A549 (cell line): ENCODE data around the gene FBXL20. TPM values are rescaled to one million over a fixed set of nuclear protein-coding genes. Genes with fewer than 3 reads are reported as not detected.
"Not testable (repeated sequence)": the region's sequence is repeated elsewhere in the genome, so short reads cannot be mapped to it uniquely, and the experiment has no call there.

Experiments used
- ATAC-seq, 2 experiments: fragments of 200-7000 bp in 1 of 2; fragments of >200 bp in 1 of 2; cut with Nextera tagmentation in 1 of 2; cut with Tn5 transposase in 1 of 2; 3 replicates each; pipeline versions ENCODE4 v1.8.0 to v1.9.1; 2018 to 2020; ENCODE audit warnings: mild to moderate bottlenecking in 1 of 2, moderate library complexity in 1 of 2
- CTCF ChIA-PET: fragments of 300-600 bp; sonication (Branson Sonifier 250); formaldehyde crosslinking; extraction: SDS; loops from one replicate; lab custom pipeline; 2021; ENCODE audit warnings: antibody characterized with exemption, inconsistent platforms; lab: Yijun Ruan, JAX
- POLR2A ChIA-PET: fragments of 350-600 bp; formaldehyde crosslinking; extraction: SDS; loops from one replicate; lab custom pipeline; 2021; ENCODE audit warnings: antibody characterized with exemption, inconsistent platforms; lab: Yijun Ruan, JAX
- DNase-seq, 2 experiments: peaks; one replicate each; pipeline versions ENCODE4 v3.0.0 to v3.0.0-alpha.2; 2011 to 2016; ENCODE audit warnings: low read depth in 1 of 2, low spot score in 1 of 2
- FAIRE-seq: peaks from 2 replicates; lab custom pipeline; 2011; peaks lifted over from hg19 to GRCh38; lab: Jason Lieb, UNC
- H3K27ac ChIP-seq, 2 experiments: fragments of >200 bp; sonication (Bioruptor Twin); formaldehyde crosslinking; 3 replicates each; pipeline ENCODE4 v1.5.1; 2016 to 2017
- H3K4me1 ChIP-seq: fragments of >200 bp; sonication (Bioruptor Twin); formaldehyde crosslinking; 3 replicates; pipeline ENCODE4 v1.6.1; 2016
- H3K4me2 ChIP-seq: fragments of >200 bp; sonication (Bioruptor Twin); formaldehyde crosslinking; 3 replicates; pipeline ENCODE4 v1.6.1; 2016
- H3K4me3 ChIP-seq: fragments of >200 bp; sonication (Bioruptor Twin); formaldehyde crosslinking; 3 replicates; pipeline ENCODE4 v1.5.1; 2016
- H3K9me3 ChIP-seq: fragments of >200 bp; sonication (Bioruptor Twin); formaldehyde crosslinking; 3 replicates; pipeline ENCODE4 v1.6.1; 2016
- CHD4 ChIP-seq: fragments of 200-600 bp; sonication (generic); IDR thresholded peaks from 2 replicates; pipeline ENCODE4 v1.6.1; 2016; ENCODE audit warnings: antibody characterized with exemption, mild to moderate bottlenecking, borderline replicate concordance
- EHMT2 ChIP-seq: fragments of 200-600 bp; sonication (generic); IDR thresholded peaks from 2 replicates; pipeline ENCODE4 v1.6.1; 2016; ENCODE audit warnings: antibody characterized with exemption, low read depth, mild to moderate bottlenecking, moderate library complexity
- HDAC2 ChIP-seq: fragments of 200-600 bp; sonication (generic); IDR thresholded peaks from 2 replicates; pipeline ENCODE4 v1.6.1; 2016
- HEYL ChIP-seq: fragments of 250-450 bp; sonication (Bioruptor Pico); IDR thresholded peaks from 2 replicates; pipeline ENCODE4 v1.8.0; 2021; ENCODE audit warnings: mild to moderate bottlenecking, moderate library complexity
- HOXA7 ChIP-seq: fragments of 250-450 bp; sonication (Bioruptor Pico); IDR thresholded peaks from 2 replicates; pipeline ENCODE4 v1.5.0; 2020; ENCODE audit warnings: mild to moderate bottlenecking, moderate library complexity
- HOXB13 ChIP-seq: fragments of 250-450 bp; sonication (Bioruptor Pico); IDR thresholded peaks from 2 replicates; pipeline ENCODE4 v1.5.0; 2020; ENCODE audit warnings: low read depth, mild to moderate bottlenecking, moderate library complexity
- KDM1A ChIP-seq: fragments of 200-600 bp; sonication (generic); IDR thresholded peaks from 2 replicates; pipeline ENCODE4 v1.6.1; 2016; ENCODE audit warnings: low read depth, mild to moderate bottlenecking
- KDM5A ChIP-seq: fragments of 200-600 bp; sonication (generic); IDR thresholded peaks from 2 replicates; pipeline ENCODE4 v1.6.1; 2016; ENCODE audit warnings: antibody characterized with exemption, mild to moderate bottlenecking
- MAFK ChIP-seq: fragments of 450-650 bp; IDR thresholded peaks from 2 replicates; pipeline ENCODE4 v1.6.1; 2014; ENCODE audit not compliant: partially characterized antibody
- MAZ ChIP-seq: fragments of 150-350 bp; IDR thresholded peaks from 2 replicates; pipeline ENCODE4 v1.6.1; 2014; ENCODE audit warnings: antibody characterized with exemption, low read depth, low read length, borderline replicate concordance
- NPAS2 ChIP-seq: fragments of 250-450 bp; sonication (Bioruptor Pico); IDR thresholded peaks from 2 replicates; pipeline ENCODE4 v1.8.0; 2022; ENCODE audit warnings: mild to moderate bottlenecking, moderate library complexity, borderline replicate concordance
- RNF2 ChIP-seq: fragments of 200-600 bp; sonication (generic); IDR thresholded peaks from 2 replicates; pipeline ENCODE4 v1.6.1; 2016; ENCODE audit warnings: low read depth, mild to moderate bottlenecking, antibody characterized with exemption, moderate library complexity, borderline replicate concordance
- SMC3 ChIP-seq: fragments of >200 bp; sonication (Bioruptor Twin); formaldehyde crosslinking; IDR thresholded peaks from 3 replicates; pipeline ENCODE4 v1.6.1; 2018; ENCODE audit warnings: inconsistent platforms
- ZC3H11A ChIP-seq: fragments of 450-650 bp; IDR thresholded peaks from 2 replicates; pipeline ENCODE4 v1.6.1; 2014; ENCODE audit warnings: antibody characterized with exemption, mild to moderate bottlenecking
- ZFP36 ChIP-seq: fragments of 450-650 bp; IDR thresholded peaks from 2 replicates; pipeline ENCODE4 v1.6.1; 2014; ENCODE audit warnings: borderline replicate concordance; ENCODE audit not compliant: partially characterized antibody
- ZNF302 ChIP-seq: fragments of 250-450 bp; sonication (Bioruptor Pico); IDR thresholded peaks from 2 replicates; pipeline ENCODE4 v1.9.0; 2021; ENCODE audit warnings: inconsistent platforms, mild to moderate bottlenecking, moderate library complexity
- ZSCAN20 ChIP-seq: fragments of 250-450 bp; sonication (Bioruptor Pico); IDR thresholded peaks from 2 replicates; pipeline ENCODE4 v1.8.0; 2022; ENCODE audit warnings: mild to moderate bottlenecking, moderate library complexity
- WGBS: methylation state at CpG from one replicate; pipeline ENCODE4 v1.1.6; 2017; ENCODE audit errors: missing lambda C conversion rate; 5-methylcytosine and 5-hydroxymethylcytosine counted together
- polyA plus RNA-seq, 4 experiments: library from polyadenylated mRNA; depleted of rRNA in 3 of 4; stranded (reverse); fragments of >200 nt; fragmentation: RNase III in 1 of 4; extraction: RNeasy Plus Mini Kit Qiagen cat#74134 plus additional on column Dnase treatment in 1 of 4; gene quantifications; 2 replicates in 3 of 4; 3 replicates in 1 of 4; pipeline ENCODE4 v1.2.3, GENCODE V29; 2011 to 2017
- TF ChIP-seq, protein P1 (sequence below): fragments of >200 bp; sonication (Bioruptor Twin); formaldehyde crosslinking; IDR thresholded peaks from 3 replicates; pipeline ENCODE4 v1.6.1; 2016
- TF ChIP-seq, protein P2 (sequence below): IDR thresholded peaks from 2 replicates; pipeline ENCODE4 v1.6.1; 2012
- TF ChIP-seq, protein P3 (sequence below): fragments of >200 bp; sonication (Bioruptor Twin); formaldehyde crosslinking; IDR thresholded peaks from 2 replicates; pipeline ENCODE4 v1.6.1; 2016
- TF ChIP-seq, protein P4 (sequence below): IDR thresholded peaks from 2 replicates; pipeline ENCODE4 v1.6.1; 2012; ENCODE audit warnings: low read depth, borderline replicate concordance

FBXL20 gene
- polyA plus RNA-seq, 2 of the 4 experiments (the other 2 are of a cell fraction), result 5.7 to 6.7 TPM

DNA sequence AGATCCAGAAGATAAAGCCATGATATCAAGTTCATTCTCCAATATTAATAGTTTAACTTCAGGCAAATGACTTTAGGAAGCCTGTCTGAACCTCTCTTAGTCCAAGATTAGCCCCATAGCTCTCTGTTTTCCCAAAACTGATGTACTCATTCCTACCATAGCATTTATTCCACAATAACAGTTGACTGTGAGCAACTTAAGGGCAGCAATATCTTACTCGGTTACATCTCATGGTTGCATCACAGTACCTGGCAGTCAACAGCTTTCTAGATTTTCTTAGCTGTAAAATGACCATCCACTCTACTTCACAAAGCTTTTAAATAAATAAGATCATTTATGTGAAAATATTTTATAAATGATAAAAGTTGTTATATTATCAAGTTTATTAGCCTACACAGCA lies 117.5 kb downstream of the FBXL20 start:
- Histone ChIP-seq H3K4me3 (no peak overlapping the region), H3K4me2 (no peak overlapping the region), H3K27ac (no peak overlapping the region), H3K9me3 (no peaks in the 10 kb centered on the region), H3K4me1 (peaks cover 7% of the 10 kb centered on the region; the same call in 2 of the 3 replicates)
- 93% methylated on average over 1 of the region's 1 CpG for WGBS
- ATAC-seq, result no peak
- DNase-seq, result no peak
- POLR2A ChIA-PET, result no interaction called here
- no peak for FAIRE-seq
- TF ChIP-seq, protein P1, sequence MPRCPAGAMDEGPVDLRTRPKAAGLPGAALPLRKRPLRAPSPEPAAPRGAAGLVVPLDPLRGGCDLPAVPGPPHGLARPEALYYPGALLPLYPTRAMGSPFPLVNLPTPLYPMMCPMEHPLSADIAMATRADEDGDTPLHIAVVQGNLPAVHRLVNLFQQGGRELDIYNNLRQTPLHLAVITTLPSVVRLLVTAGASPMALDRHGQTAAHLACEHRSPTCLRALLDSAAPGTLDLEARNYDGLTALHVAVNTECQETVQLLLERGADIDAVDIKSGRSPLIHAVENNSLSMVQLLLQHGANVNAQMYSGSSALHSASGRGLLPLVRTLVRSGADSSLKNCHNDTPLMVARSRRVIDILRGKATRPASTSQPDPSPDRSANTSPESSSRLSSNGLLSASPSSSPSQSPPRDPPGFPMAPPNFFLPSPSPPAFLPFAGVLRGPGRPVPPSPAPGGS, result no peak
- TF ChIP-seq ZC3H11A (no peak), NPAS2 (CRISPR knock-in tag) (no peak), ZSCAN20 (CRISPR knock-in tag) (no peak), ZNF302 (CRISPR knock-in tag) (no peak), MAFK (no peak), CHD4 (no peak)
- TF ChIP-seq, protein P2, sequence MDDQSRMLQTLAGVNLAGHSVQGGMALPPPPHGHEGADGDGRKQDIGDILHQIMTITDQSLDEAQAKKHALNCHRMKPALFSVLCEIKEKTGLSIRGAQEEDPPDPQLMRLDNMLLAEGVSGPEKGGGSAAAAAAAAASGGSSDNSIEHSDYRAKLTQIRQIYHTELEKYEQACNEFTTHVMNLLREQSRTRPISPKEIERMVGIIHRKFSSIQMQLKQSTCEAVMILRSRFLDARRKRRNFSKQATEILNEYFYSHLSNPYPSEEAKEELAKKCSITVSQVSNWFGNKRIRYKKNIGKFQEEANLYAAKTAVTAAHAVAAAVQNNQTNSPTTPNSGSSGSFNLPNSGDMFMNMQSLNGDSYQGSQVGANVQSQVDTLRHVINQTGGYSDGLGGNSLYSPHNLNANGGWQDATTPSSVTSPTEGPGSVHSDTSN, result no peak
- TF ChIP-seq, protein P3, sequence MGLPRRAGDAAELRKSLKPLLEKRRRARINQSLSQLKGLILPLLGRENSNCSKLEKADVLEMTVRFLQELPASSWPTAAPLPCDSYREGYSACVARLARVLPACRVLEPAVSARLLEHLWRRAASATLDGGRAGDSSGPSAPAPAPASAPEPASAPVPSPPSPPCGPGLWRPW, result no peak
- TF ChIP-seq, all 56 proteins: peak for 0
- CTCF ChIA-PET, result interaction anchor here (0.7 to 2.6 kb wide), 7 partner anchors 8 to 338 kb away, joined by 3 to 7 read pairs (median 4); no protein-coding TSS in a partner anchor

DNA sequence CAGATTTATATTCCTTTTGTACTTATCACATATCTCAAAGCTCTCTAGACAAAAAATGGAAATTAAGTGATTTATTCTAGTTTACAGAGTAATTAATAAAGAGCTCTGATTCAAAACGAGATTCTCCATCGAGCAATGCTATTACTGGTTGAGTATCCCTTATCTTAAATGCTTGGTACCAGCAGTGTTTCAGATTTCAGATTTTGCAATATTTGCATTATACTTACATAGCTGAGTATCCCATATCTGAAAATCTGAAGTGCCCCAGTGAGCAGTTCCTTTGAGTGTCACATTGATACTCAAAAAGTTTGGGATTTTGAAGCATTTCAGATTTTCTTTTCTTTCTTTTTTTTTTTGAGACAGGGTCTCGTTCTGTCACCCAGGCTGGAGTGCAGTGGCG lies 118.3 kb downstream of the FBXL20 start:
- no peak for DNase-seq
- Histone ChIP-seq H3K9me3 (no peaks in the 10 kb centered on the region), H3K4me1 (peaks cover 7% of the 10 kb centered on the region; the same call in 2 of the 3 replicates), H3K4me2 (no peak overlapping the region), H3K4me3 (no peak overlapping the region), H3K27ac (no peak overlapping the region)
- ATAC-seq, result no peak
- WGBS, result 92% methylated on average over 4 of the region's 4 CpGs
- ChIA-PET CTCF (interaction anchor here (0.5 to 2.6 kb wide), 7 partner anchors 8 to 339 kb away, joined by 3 to 7 read pairs (median 4); no protein-coding TSS in a partner anchor), POLR2A (no interaction called here)
- FAIRE-seq, result no peak
- no peak for TF ChIP-seq SMC3
- peak; percentile 8 for TF ChIP-seq MAFK
- no peak for TF ChIP-seq NPAS2 (CRISPR knock-in tag)
- TF ChIP-seq HEYL (CRISPR knock-in tag), result no peak

DNA sequence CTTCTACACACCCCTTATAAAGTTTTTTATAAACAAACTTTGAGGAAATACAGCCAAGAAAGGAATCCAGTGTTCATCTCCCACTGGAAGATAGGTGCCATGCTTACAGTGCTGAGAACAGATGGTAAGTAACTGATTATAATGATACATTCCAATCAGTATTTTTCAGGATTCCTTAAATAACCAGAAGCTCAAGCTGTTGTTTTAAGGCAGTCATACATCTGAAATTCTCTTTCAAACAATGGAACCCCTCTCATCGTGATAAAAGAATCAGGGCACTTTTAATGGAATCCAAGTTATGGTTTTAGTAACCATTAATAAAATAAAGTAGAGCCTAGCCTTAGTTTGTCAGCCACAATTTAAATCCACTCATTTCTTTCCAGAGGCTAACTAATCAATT lies 119.6 kb downstream of the FBXL20 start:
- 67% methylated on average over 1 of the region's 1 CpG for whole genome bisulfite sequencing
- no peak for TF ChIP-seq KDM5A
- TF ChIP-seq HOXA7 (CRISPR knock-in tag), result no peak
- no peak for TF ChIP-seq RNF2
- TF ChIP-seq EHMT2, result no peak
- TF ChIP-seq MAZ, result no peak
- no peak for TF ChIP-seq HDAC2
- TF ChIP-seq, protein P1, result no peak
- no peak for TF ChIP-seq KDM1A
- TF ChIP-seq HOXB13, result no peak
- TF ChIP-seq, protein P4, sequence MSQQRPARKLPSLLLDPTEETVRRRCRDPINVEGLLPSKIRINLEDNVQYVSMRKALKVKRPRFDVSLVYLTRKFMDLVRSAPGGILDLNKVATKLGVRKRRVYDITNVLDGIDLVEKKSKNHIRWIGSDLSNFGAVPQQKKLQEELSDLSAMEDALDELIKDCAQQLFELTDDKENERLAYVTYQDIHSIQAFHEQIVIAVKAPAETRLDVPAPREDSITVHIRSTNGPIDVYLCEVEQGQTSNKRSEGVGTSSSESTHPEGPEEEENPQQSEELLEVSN, result no peak
- TF ChIP-seq ZFP36, result no peak
- ChIA-PET CTCF (interaction anchor here (1.0 to 2.2 kb wide), 6 partner anchors 11 to 117 kb away, joined by 3 to 10 read pairs (median 4); no protein-coding TSS in a partner anchor), POLR2A (no interaction called here)
- ATAC-seq (no peak), FAIRE-seq (no peak), DNase-seq (no peak)
- H3K27ac ChIP-seq, result no peak overlapping the region
- H3K4me3 ChIP-seq, result no peak overlapping the region
- H3K4me1 ChIP-seq, result peaks cover 7% of the 10 kb centered on the region; the same call in 2 of the 3 replicates
- no peaks in the 10 kb centered on the region for H3K9me3 ChIP-seq
- no peak overlapping the region for H3K4me2 ChIP-seq

DNA sequence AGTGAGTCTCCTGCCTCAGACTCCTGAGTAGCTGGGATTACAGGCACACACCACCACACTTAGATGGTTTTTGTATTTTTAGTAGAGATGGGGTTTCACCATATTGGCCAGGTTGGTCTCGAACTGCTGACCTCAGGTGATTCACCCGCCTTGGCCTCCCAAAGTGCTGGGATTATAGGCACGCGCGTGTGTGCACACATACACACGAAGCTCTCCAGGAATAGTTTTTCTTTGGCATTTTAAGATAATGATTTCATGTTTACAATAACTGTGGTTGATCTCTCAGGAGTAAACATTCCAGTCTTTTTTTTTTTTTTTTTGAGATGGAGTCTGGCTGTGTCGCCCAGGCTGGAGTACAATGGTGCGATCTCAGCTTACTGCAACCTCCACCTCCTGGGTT lies 123.2 kb downstream of the FBXL20 start:
- H3K4me3 ChIP-seq, H3K4me2 ChIP-seq, DNase-seq, POLR2A ChIA-PET, H3K9me3 ChIP-seq, FAIRE-seq, ATAC-seq, H3K4me1 ChIP-seq, H3K27ac ChIP-seq: not testable (repeated sequence)
- CTCF ChIA-PET, result interaction anchor here (0.6 kb wide), 1 partner anchor 351 kb away, joined by 3 read pairs; no protein-coding TSS in a partner anchor
- 91% methylated on average over 8 of the region's 8 CpGs for WGBS
